ENCODE data around the gene TNFRSF8.

GRCh38 chr1:12073796-12074195, 10.7 kb downstream of the TNFRSF8 start:
- TF ChIP-seq, protein P1, sequence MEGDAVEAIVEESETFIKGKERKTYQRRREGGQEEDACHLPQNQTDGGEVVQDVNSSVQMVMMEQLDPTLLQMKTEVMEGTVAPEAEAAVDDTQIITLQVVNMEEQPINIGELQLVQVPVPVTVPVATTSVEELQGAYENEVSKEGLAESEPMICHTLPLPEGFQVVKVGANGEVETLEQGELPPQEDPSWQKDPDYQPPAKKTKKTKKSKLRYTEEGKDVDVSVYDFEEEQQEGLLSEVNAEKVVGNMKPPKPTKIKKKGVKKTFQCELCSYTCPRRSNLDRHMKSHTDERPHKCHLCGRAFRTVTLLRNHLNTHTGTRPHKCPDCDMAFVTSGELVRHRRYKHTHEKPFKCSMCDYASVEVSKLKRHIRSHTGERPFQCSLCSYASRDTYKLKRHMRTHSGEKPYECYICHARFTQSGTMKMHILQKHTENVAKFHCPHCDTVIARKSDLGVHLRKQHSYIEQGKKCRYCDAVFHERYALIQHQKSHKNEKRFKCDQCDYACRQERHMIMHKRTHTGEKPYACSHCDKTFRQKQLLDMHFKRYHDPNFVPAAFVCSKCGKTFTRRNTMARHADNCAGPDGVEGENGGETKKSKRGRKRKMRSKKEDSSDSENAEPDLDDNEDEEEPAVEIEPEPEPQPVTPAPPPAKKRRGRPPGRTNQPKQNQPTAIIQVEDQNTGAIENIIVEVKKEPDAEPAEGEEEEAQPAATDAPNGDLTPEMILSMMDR (IDR thresholded peaks at IDR 0.05): no peak
- TF ChIP-seq SIN3A (IDR thresholded peaks at IDR 0.05; ENCODE audit: borderline replicate concordance, insufficient read depth, low read depth, low read length) (no peak), POLR2AphosphoS5 (IDR thresholded peaks at IDR 0.05; ENCODE audit: low read depth, low read length) (no peak), REST (IDR thresholded peaks at IDR 0.05; ENCODE audit: insufficient read depth in 1 of 2, low read depth in 2 of 2, low read length in 1 of 2) (no peak)

All from Panc1 (cell line).